Ishikawa (cell line): ENCODE measurements around the gene CACNA1D.

Experiments used
- CEBPB ChIP-seq: IDR thresholded peaks from 2 replicates; pipeline ENCODE4 v1.6.1; 2012
- CREB1 ChIP-seq: IDR thresholded peaks from 2 replicates; pipeline ENCODE4 v1.6.1; 2012; ENCODE audit warnings: low read depth
- EGR1 ChIP-seq: IDR thresholded peaks from 2 replicates; pipeline ENCODE4 v1.6.1; 2012
- EP300 ChIP-seq: IDR thresholded peaks from 2 replicates; pipeline ENCODE4 v1.6.1; 2012; ENCODE audit warnings: borderline replicate concordance
- FOXM1 ChIP-seq: IDR thresholded peaks from 2 replicates; pipeline ENCODE4 v1.6.1; 2012; ENCODE audit warnings: low read depth, borderline replicate concordance
- MAX ChIP-seq: IDR thresholded peaks from 2 replicates; pipeline ENCODE4 v1.6.1; 2012
- NFIC ChIP-seq: IDR thresholded peaks from 2 replicates; pipeline ENCODE4 v1.6.1; 2012
- RAD21 ChIP-seq: IDR thresholded peaks from 2 replicates; pipeline ENCODE4 v1.6.1; 2012; ENCODE audit warnings: low read depth
- REST ChIP-seq: IDR thresholded peaks from 2 replicates; pipeline ENCODE4 v1.6.1; 2012; ENCODE audit warnings: low read depth, mild to moderate bottlenecking
- TAF1 ChIP-seq: IDR thresholded peaks from 2 replicates; pipeline ENCODE4 v1.6.1; 2012; ENCODE audit warnings: low read depth, mild to moderate bottlenecking
- TCF12 ChIP-seq: IDR thresholded peaks from 2 replicates; pipeline ENCODE4 v1.6.1; 2012; ENCODE audit warnings: low read depth
- TEAD4 ChIP-seq: IDR thresholded peaks from 2 replicates; pipeline ENCODE4 v1.6.1; 2012
- USF1 ChIP-seq: IDR thresholded peaks from 2 replicates; pipeline ENCODE4 v1.6.1; 2012
- YY1 ChIP-seq: IDR thresholded peaks from 2 replicates; pipeline ENCODE4 v1.6.1; 2012; ENCODE audit warnings: low read depth
- ZBTB7A ChIP-seq: IDR thresholded peaks from 2 replicates; pipeline ENCODE4 v1.6.1; 2012; ENCODE audit warnings: low read depth

The CACNA1D gene

GRCh38 chr3:53812434-53812833 is 318.0 kb downstream of the CACNA1D start:
- TF ChIP-seq NFIC (no peak), REST (no peak), TAF1 (no peak), EGR1 (no peak), CEBPB (no peak), RAD21 (no peak), TEAD4 (no peak), MAX (no peak), FOXM1 (no peak), EP300 (no peak), CREB1 (no peak), TCF12 (no peak), USF1 (no peak), ZBTB7A (no peak), YY1 (no peak)

- TF ChIP-seq TAF1 (no peak), TEAD4 (no peak), CEBPB (no peak), FOXM1 (no peak), EGR1 (no peak), USF1 (no peak), CREB1 (no peak), EP300 (no peak), TCF12 (no peak), YY1 (no peak), REST (no peak), MAX (no peak), ZBTB7A (no peak), RAD21 (no peak), NFIC (no peak)
Measured at GRCh38 chr3:53813229-53813628, 318.8 kb downstream of the CACNA1D start.

GRCh38 chr3:53813876-53814275 is 319.5 kb downstream of the CACNA1D start:
- no peak for TF ChIP-seq NFIC
- TF ChIP-seq TCF12, result no peak

GRCh38 chr3:53815067-53815466 is 320.7 kb downstream of the CACNA1D start:
- TF ChIP-seq ZBTB7A (no peak), RAD21 (no peak), MAX (no peak), TEAD4 (no peak), REST (no peak), TCF12 (no peak), NFIC (no peak), YY1 (no peak), EGR1 (no peak)

- TF ChIP-seq FOXM1 (no peak), EGR1 (no peak), MAX (no peak), ZBTB7A (no peak), EP300 (no peak)
Measured at GRCh38 chr3:53815651-53816050, 321.2 kb downstream of the CACNA1D start.
